Muscle layer of duodenum (tissue), 2 donors: ENCODE data around the gene TSC22D2.
A peak's percentile ranks its signal among the peaks of the same experiment; 100 is the strongest.

Experiments used
- H3K27ac ChIP-seq: one replicate; pipeline ENCODE4 v1.7.0; 2013; ENCODE audit warnings: mild to moderate bottlenecking, low read length
- H3K27me3 ChIP-seq: one replicate; pipeline ENCODE4 v1.7.0; 2013; ENCODE audit warnings: low read depth, mild to moderate bottlenecking, control low read depth, low read length
- H3K36me3 ChIP-seq, 2 donors: one replicate each; pipeline ENCODE4 v1.7.0; 2013; ENCODE audit warnings: low read length in 2 of 2, control low read depth in 1 of 2, mild to moderate bottlenecking in 1 of 2; ENCODE audit not compliant: insufficient read depth in 2 of 2, control insufficient read depth in 1 of 2
- H3K4me1 ChIP-seq, 2 donors: one replicate each; pipeline ENCODE4 v1.7.0; 2013; ENCODE audit warnings: low read length in 2 of 2, mild to moderate bottlenecking in 2 of 2, control low read depth in 1 of 2, moderate library complexity in 1 of 2; ENCODE audit not compliant: insufficient read depth in 2 of 2, control insufficient read depth in 1 of 2
- H3K4me3 ChIP-seq, 2 donors: one replicate each; pipeline ENCODE4 v1.7.0; 2013; ENCODE audit warnings: low read length in 2 of 2, low read depth in 1 of 2, mild to moderate bottlenecking in 1 of 2
- H3K9me3 ChIP-seq, 2 donors: one replicate each; pipeline ENCODE4 v1.7.0; 2013; ENCODE audit warnings: low read length in 2 of 2, control low read depth in 1 of 2, mild to moderate bottlenecking in 1 of 2; ENCODE audit not compliant: control insufficient read depth in 1 of 2
- donor health status: healthy.

TSC22D2 gene

GRCh38 chr3:150453353-150453752 is 45.3 kb downstream of the TSC22D2 start:
- Histone ChIP-seq H3K4me3 (no peak overlapping the region), H3K9me3 (no peaks in the 10 kb centered on the region), H3K27me3 (no peaks in the 10 kb centered on the region), H3K4me1 (peaks cover 5 to 24% of the 10 kb centered on the region in 2 donors), H3K36me3 (peaks cover 1 to 4% of the 10 kb centered on the region in 2 donors), H3K27ac (no peak overlapping the region)

GRCh38 chr3:150454085-150454484 is 46.0 kb downstream of the TSC22D2 start:
- H3K27me3 ChIP-seq, result no peaks in the 10 kb centered on the region
- no peaks in the 10 kb centered on the region for H3K9me3 ChIP-seq
- H3K27ac ChIP-seq, result no peak overlapping the region
- no peak overlapping the region for H3K4me3 ChIP-seq
- peaks cover 8 to 9% of the 10 kb centered on the region in 2 donors for H3K36me3 ChIP-seq
- H3K4me1 ChIP-seq, result peaks cover 5 to 21% of the 10 kb centered on the region in 2 donors

GRCh38 chr3:150454622-150455021 is 46.5 kb downstream of the TSC22D2 start:
- Histone ChIP-seq H3K9me3 (no peaks in the 10 kb centered on the region), H3K27ac (no peak overlapping the region)

GRCh38 chr3:150455341-150455740 is 47.2 kb downstream of the TSC22D2 start:
- H3K4me3 ChIP-seq, result no peak overlapping the region
- no peak overlapping the region for H3K27ac ChIP-seq
- H3K9me3 ChIP-seq, result no peaks in the 10 kb centered on the region
- no peaks in the 10 kb centered on the region for H3K27me3 ChIP-seq
- H3K36me3 ChIP-seq, result peaks cover 9 to 10% of the 10 kb centered on the region in 2 donors
- H3K4me1 ChIP-seq, result peaks cover 5 to 9% of the 10 kb centered on the region in 2 donors

More at GRCh38 chr3:150454622-150455021, 46.5 kb downstream of the TSC22D2 start:
- H3K4me1 ChIP-seq, result peaks cover 5 to 15% of the 10 kb centered on the region in 2 donors
- no peak overlapping the region for H3K4me3 ChIP-seq
- no peaks in the 10 kb centered on the region for H3K27me3 ChIP-seq
- peaks cover 9 to 10% of the 10 kb centered on the region in 2 donors for H3K36me3 ChIP-seq

GRCh38 chr3:150458001-150458400 is 49.9 kb downstream of the TSC22D2 start:
- no peak overlapping the region for H3K27ac ChIP-seq
- H3K4me3 ChIP-seq, result no peak overlapping the region
- no peaks in the 10 kb centered on the region for H3K4me1 ChIP-seq
- no peaks in the 10 kb centered on the region for H3K27me3 ChIP-seq
- no peaks in the 10 kb centered on the region for H3K9me3 ChIP-seq
- peaks cover 9 to 10% of the 10 kb centered on the region in 2 donors for H3K36me3 ChIP-seq

- no peaks in the 10 kb centered on the region for H3K9me3 ChIP-seq
- H3K4me3 ChIP-seq, result no peak overlapping the region
- H3K36me3 ChIP-seq, result peaks cover 9 to 10% of the 10 kb centered on the region in 2 donors
- no peak overlapping the region for H3K27ac ChIP-seq
- H3K27me3 ChIP-seq, result no peaks in the 10 kb centered on the region
- H3K4me1 ChIP-seq, result no peaks in the 10 kb centered on the region
These were observed 52.4 kb downstream of the TSC22D2 start for GRCh38 chr3:150460484-150460883.

- no peak overlapping the region for H3K4me3 ChIP-seq
These were observed 53.3 kb downstream of the TSC22D2 start for GRCh38 chr3:150461399-150461798.

GRCh38 chr3:150462108-150462507 is 54.0 kb downstream of the TSC22D2 start:
- no peak overlapping the region for H3K27ac ChIP-seq
- no peaks in the 10 kb centered on the region for H3K27me3 ChIP-seq
- H3K9me3 ChIP-seq, result no peaks in the 10 kb centered on the region
- H3K4me3 ChIP-seq, result no peak overlapping the region
- no peaks in the 10 kb centered on the region for H3K4me1 ChIP-seq
- H3K36me3 ChIP-seq, result peaks cover 9 to 10% of the 10 kb centered on the region in 2 donors

More at GRCh38 chr3:150461399-150461798, 53.3 kb downstream of the TSC22D2 start:
- no peaks in the 10 kb centered on the region for H3K27me3 ChIP-seq
- no peak overlapping the region for H3K27ac ChIP-seq
- no peaks in the 10 kb centered on the region for H3K4me1 ChIP-seq
- peaks cover 9 to 10% of the 10 kb centered on the region in 2 donors for H3K36me3 ChIP-seq
- no peaks in the 10 kb centered on the region for H3K9me3 ChIP-seq

GRCh38 chr3:150464684-150465083 is 56.6 kb downstream of the TSC22D2 start:
- H3K9me3 ChIP-seq, result no peaks in the 10 kb centered on the region
- no peaks in the 10 kb centered on the region for H3K27me3 ChIP-seq
- H3K4me1 ChIP-seq, result no peaks in the 10 kb centered on the region
- H3K27ac ChIP-seq, result no peak overlapping the region
- H3K4me3 ChIP-seq, result no peak overlapping the region
- no peaks in the 10 kb centered on the region for H3K36me3 ChIP-seq

GRCh38 chr3:150467381-150467780 is 59.3 kb downstream of the TSC22D2 start:
- Histone ChIP-seq H3K4me3 (no peak overlapping the region), H3K36me3 (no peaks in the 10 kb centered on the region), H3K4me1 (peaks cover 0 to 3% of the 10 kb centered on the region in 2 donors), H3K27me3 (no peaks in the 10 kb centered on the region), H3K9me3 (no peaks in the 10 kb centered on the region), H3K27ac (no peak overlapping the region)

GRCh38 chr3:150469031-150469930 is 61.2 kb downstream of the TSC22D2 start:
- H3K4me3 ChIP-seq, result no peak overlapping the region
- H3K27ac ChIP-seq, result peak overlapping the region; percentile 79
- peaks cover 0 to 3% of the 10 kb centered on the region in 2 donors for H3K4me1 ChIP-seq
- no peaks in the 10 kb centered on the region for H3K36me3 ChIP-seq
- no peaks in the 10 kb centered on the region for H3K27me3 ChIP-seq
- no peaks in the 10 kb centered on the region for H3K9me3 ChIP-seq
